H1 (cell line): ENCODE results near the gene CFAP298. TPM values are rescaled to one million over a fixed set of nuclear protein-coding genes. Genes with fewer than 3 reads are reported as not detected.

Experiments
- CTCF ChIA-PET: fragments of 300-600 bp; sonication (Branson Sonifier 250); formaldehyde crosslinking; loops from one replicate; lab custom pipeline; 2021; ENCODE audit not compliant: partially characterized antibody; lab: Charles Lee
- POLR2A ChIA-PET: fragments of 300-600 bp; sonication (Branson Sonifier 250); formaldehyde crosslinking; loops from one replicate; lab custom pipeline; 2021; ENCODE audit warnings: inconsistent platforms; ENCODE audit not compliant: partially characterized antibody; lab: Charles Lee
- DNase-seq, 2 experiments: peaks; one replicate each; pipeline versions ENCODE4 v3.0.0 to v3.0.0-alpha.2; 2010 to 2022; ENCODE audit warnings: low spot score in 2 of 2, low read depth in 1 of 2, mixed read lengths in 1 of 2
- FAIRE-seq: peaks from 2 replicates; lab custom pipeline; 2011; peaks lifted over from hg19 to GRCh38; lab: Jason Lieb, UNC
- H2AFZ ChIP-seq: 2 replicates; pipeline ENCODE4 v1.8.1; 2012; ENCODE audit warnings: low read length, inconsistent platforms
- H2AK5ac ChIP-seq: 2 replicates; pipeline ENCODE4 v1.6.1; 2013; ENCODE audit warnings: low read depth, low read length
- H2BK120ac ChIP-seq: replicated peaks from 2 replicates; pipeline ENCODE3; 2013; ENCODE audit warnings: low read depth, low read length, inconsistent platforms
- H2BK12ac ChIP-seq: 2 replicates; pipeline ENCODE4 v1.6.1; 2013; ENCODE audit warnings: low read depth, low read length
- H2BK15ac ChIP-seq: 2 replicates; pipeline ENCODE4 v1.6.1; 2013; ENCODE audit warnings: low read length
- H2BK20ac ChIP-seq: 2 replicates; pipeline ENCODE4 v1.6.1; 2013; ENCODE audit warnings: low read length
- H2BK5ac ChIP-seq: 2 replicates; pipeline ENCODE4 v1.6.1; 2013; ENCODE audit warnings: low read depth, low read length
- H3K14ac ChIP-seq: 2 replicates; pipeline ENCODE4 v1.6.1; 2013; ENCODE audit warnings: inconsistent platforms; ENCODE audit not compliant: insufficient read length
- H3K18ac ChIP-seq: 2 replicates; pipeline ENCODE4 v1.6.1; 2013; ENCODE audit warnings: low read length; ENCODE audit errors: extremely low read depth
- H3K23ac ChIP-seq: 2 replicates; pipeline ENCODE4 v1.6.1; 2013; ENCODE audit warnings: inconsistent platforms; ENCODE audit not compliant: insufficient read length
- H3K23me2 ChIP-seq: 2 replicates; pipeline ENCODE4 v1.6.1; 2013; ENCODE audit warnings: low read depth, low read length
- H3K27ac ChIP-seq: 2 replicates; pipeline ENCODE4 v1.6.1; 2011; ENCODE audit warnings: low read depth, low read length, inconsistent platforms
- H3K27me3 ChIP-seq, 4 experiments: replicated peaks in 1 of 4; 1 replicate in 1 of 4; 2 replicates in 3 of 4; pipeline versions ENCODE4 v1.6.1 to v1.8.1; 2011 to 2013; ENCODE audit warnings: low read length in 3 of 4, mild to moderate bottlenecking in 3 of 4, inconsistent platforms in 2 of 4, mixed read lengths in 2 of 4, moderate library complexity in 1 of 4; ENCODE audit not compliant: control insufficient read depth in 3 of 4, insufficient read depth in 3 of 4; ENCODE audit errors: extremely low read depth in 1 of 4
- H3K36me3 ChIP-seq, 4 experiments: 2 replicates each; pipeline versions ENCODE4 v1.6.1 to v1.8.1; 2011 to 2013; ENCODE audit warnings: mild to moderate bottlenecking in 4 of 4, low read length in 3 of 4, moderate library complexity in 2 of 4, control low read depth in 1 of 4, inconsistent platforms in 1 of 4; ENCODE audit not compliant: insufficient read depth in 4 of 4, control insufficient read depth in 2 of 4
- H3K4ac ChIP-seq: replicated peaks from 2 replicates; pipeline ENCODE3; 2013; ENCODE audit warnings: low read length, low read depth, mixed read lengths, inconsistent platforms; ENCODE audit not compliant: insufficient read length
- H3K4me1 ChIP-seq, 4 experiments: replicated peaks in 1 of 4; 1 replicate in 1 of 4; 2 replicates in 3 of 4; pipeline versions ENCODE4 v1.6.1 to v1.8.1; 2011 to 2013; ENCODE audit warnings: low read length in 3 of 4, inconsistent platforms in 2 of 4, mixed read lengths in 1 of 4; ENCODE audit not compliant: insufficient read depth in 4 of 4, control insufficient read depth in 3 of 4
- H3K4me2 ChIP-seq, 2 experiments: 2 replicates each; pipeline versions ENCODE4 v1.6.1 to v1.8.1; 2011 to 2013; ENCODE audit warnings: low read depth in 2 of 2, low read length in 2 of 2, control low read depth in 1 of 2, inconsistent platforms in 1 of 2, mild to moderate bottlenecking in 1 of 2; ENCODE audit not compliant: insufficient read depth in 1 of 2
- H3K4me3 ChIP-seq, 4 experiments: fragments of 200-600, 300-600 bp in 1 of 4; sonication (generic), shearing (Covaris generic), sonication (Bioruptor Twin) in 1 of 4; 2 replicates each; pipeline versions ENCODE4 v1.5.1 to v1.8.1; 2011 to 2016; ENCODE audit warnings: low read length in 4 of 4, low read depth in 3 of 4, control low read depth in 2 of 4, inconsistent platforms in 2 of 4, mild to moderate bottlenecking in 2 of 4, mixed read lengths in 1 of 4, moderate library complexity in 1 of 4; ENCODE audit not compliant: insufficient read depth in 2 of 4; ENCODE audit errors: extremely low read depth in 1 of 4
- H3K56ac ChIP-seq: replicated peaks from 2 replicates; pipeline ENCODE3; 2013; ENCODE audit warnings: low read depth, mild to moderate bottlenecking, mixed read lengths, low read length, inconsistent platforms; ENCODE audit not compliant: insufficient read length
- H3K79me1 ChIP-seq: 2 replicates; pipeline ENCODE4 v1.6.1; 2013; ENCODE audit warnings: low read depth, low read length, control low read depth
- H3K79me2 ChIP-seq, 2 experiments: 2 replicates each; pipeline versions ENCODE4 v1.6.1 to v1.8.1; 2012 to 2013; ENCODE audit warnings: low read length in 2 of 2, mild to moderate bottlenecking in 2 of 2, inconsistent platforms in 1 of 2; ENCODE audit not compliant: insufficient read depth in 2 of 2, control insufficient read depth in 1 of 2
- H3K9ac ChIP-seq, 4 experiments: replicated peaks in 1 of 4; 1 replicate in 1 of 4; 2 replicates in 3 of 4; pipeline versions ENCODE4 v1.6.1 to v1.8.1; 2011 to 2013; ENCODE audit warnings: low read depth in 3 of 4, low read length in 3 of 4, control low read depth in 2 of 4, mild to moderate bottlenecking in 2 of 4, moderate library complexity in 2 of 4, inconsistent platforms in 1 of 4; ENCODE audit errors: extremely low read depth in 1 of 4
- H3K9me3 ChIP-seq, 2 experiments: 2 replicates each; pipeline versions ENCODE4 v1.6.1 to v1.8.1; 2012 to 2013; ENCODE audit warnings: mild to moderate bottlenecking in 2 of 2, moderate library complexity in 2 of 2, control low read depth in 1 of 2, inconsistent platforms in 1 of 2, low read depth in 1 of 2, low read length in 1 of 2, mixed read lengths in 1 of 2; ENCODE audit not compliant: insufficient read depth in 2 of 2
- H4K20me1 ChIP-seq, 2 experiments: replicated peaks in 1 of 2; 2 replicates each; pipeline versions ENCODE3 to v1.8.1; 2011 to 2013; ENCODE audit warnings: inconsistent platforms in 2 of 2, low read length in 2 of 2, mild to moderate bottlenecking in 1 of 2; ENCODE audit not compliant: insufficient read depth in 2 of 2, control insufficient read depth in 1 of 2
- H4K5ac ChIP-seq: 2 replicates; pipeline ENCODE4 v1.6.1; 2013; ENCODE audit warnings: low read length, low read depth, mixed read lengths, inconsistent platforms; ENCODE audit not compliant: insufficient read length
- H4K8ac ChIP-seq: 2 replicates; pipeline ENCODE4 v1.8.0; 2013; ENCODE audit warnings: mild to moderate bottlenecking, moderate library complexity, low read length, inconsistent platforms; ENCODE audit not compliant: insufficient read depth; ENCODE audit errors: extremely low read depth
- H4K91ac ChIP-seq: replicated peaks from 2 replicates; pipeline ENCODE3; 2013; ENCODE audit warnings: low read length, mixed read lengths, inconsistent platforms; ENCODE audit not compliant: insufficient read length
- BACH1 ChIP-seq: IDR thresholded peaks from 2 replicates; pipeline ENCODE4 v1.6.1; 2012; ENCODE audit warnings: low read length, improper control_type of control experiment
- CHD2 ChIP-seq: IDR thresholded peaks from 2 replicates; pipeline ENCODE4 v1.6.1; 2012; ENCODE audit warnings: low read length, improper control_type of control experiment
- CREB1 ChIP-seq: IDR thresholded peaks from 2 replicates; pipeline ENCODE4 v1.6.1; 2012; ENCODE audit warnings: inconsistent platforms
- POLR2A ChIP-seq, 2 experiments: IDR thresholded peaks; 1 replicate in 1 of 2; 2 replicates in 1 of 2; pipeline ENCODE4 v1.6.1; 2011; ENCODE audit warnings: low read depth in 2 of 2, low read length in 2 of 2, mild to moderate bottlenecking in 2 of 2; ENCODE audit errors: control extremely low read depth in 1 of 2
- POU5F1 ChIP-seq: IDR thresholded peaks from 2 replicates; pipeline ENCODE4 v1.6.1; 2011; ENCODE audit warnings: low read depth, mild to moderate bottlenecking, low read length, moderate library complexity
- RFX5 ChIP-seq: IDR thresholded peaks from 2 replicates; pipeline ENCODE4 v1.6.1; 2011; ENCODE audit warnings: low read depth, low read length, improper control_type of control experiment, borderline replicate concordance
- RXRA ChIP-seq: IDR thresholded peaks from 2 replicates; pipeline ENCODE4 v1.6.1; 2011; ENCODE audit warnings: low read depth, mild to moderate bottlenecking, low read length, moderate library complexity; ENCODE audit not compliant: insufficient read depth
- SUZ12 ChIP-seq: fragments of 200-600 bp; sonication (generic); IDR thresholded peaks from 2 replicates; pipeline ENCODE4 v1.6.1; 2012; ENCODE audit warnings: mild to moderate bottlenecking, inconsistent platforms, low read length, moderate library complexity, mixed read lengths
- WGBS, 2 experiments: shearing (Covaris generic) in 1 of 2; methylation state at CpG; one replicate each; pipeline versions ENCODE4 v1.1.6 to v1.1.7; 2013 to 2015; ENCODE audit warnings: low lambda C conversion rate in 2 of 2, mixed read lengths in 2 of 2, inconsistent platforms in 1 of 2, low coverage in 1 of 2, missing lambda C conversion rate in 1 of 2; ENCODE audit not compliant: insufficient replicate concordance in 2 of 2, insufficient coverage in 1 of 2, insufficient read length in 1 of 2; ENCODE audit errors: extremely low coverage in 1 of 2, missing lambda C conversion rate in 1 of 2; 5-methylcytosine and 5-hydroxymethylcytosine counted together
- polyA plus RNA-seq, 7 experiments: library from polyadenylated mRNA; depleted of rRNA in 3 of 7; stranded (reverse) in 5 of 7; unstranded in 2 of 7; fragments of >200 nt in 5 of 7; fragments of 200-250 nt in 2 of 7; gene quantifications; 1 replicate in 5 of 7; 2 replicates in 1 of 7; 4 replicates in 1 of 7; pipeline versions ENCODE4 v1.2.1 to v1.2.3, GENCODE V29; 2011 to 2013; ENCODE audit warnings: missing spikeins in 2 of 7, mixed read lengths in 2 of 7
- total RNA-seq: library from RNA; stranded (reverse); fragmentation: NEBNext Ultra II Directional; extraction: Animal tissue kit (Norgen Biotek cat#: 25700); gene quantifications from 2 replicates; pipeline ENCODE4 v1.2.1, GENCODE V29; 2021

CFAP298 gene
- total and polyA plus RNA-seq, 2 of the 8 experiments (the other 6 are each of a cell fraction or from before 2014, with no cell fraction given), result 43.0 to 68.1 TPM

GRCh38 chr21:32574946-32575925 lies 36.9 kb downstream of the CFAP298 start:
- Histone ChIP-seq H3K9me3 (no peaks in the 10 kb centered on the region), H3K27me3 (no peaks in the 10 kb centered on the region), H4K91ac (no peak overlapping the region), H3K23me2 (no peaks in the 10 kb centered on the region), H2AK5ac (no peak overlapping the region), H2AFZ (no peak overlapping the region), H3K4me2 (no peak overlapping the region), H3K23ac (no peak overlapping the region), H3K9ac (no peak overlapping the region), H3K56ac (no peak overlapping the region), H3K14ac (no peak overlapping the region), H2BK20ac (no peak overlapping the region), H2BK5ac (no peak overlapping the region), H3K18ac (0 out of 2 replicates have a peak overlapping the region, but pooled peaks have one; percentile 12), H2BK12ac (no peak overlapping the region), H4K20me1 (no peaks in the 10 kb centered on the region), H4K8ac (no peak overlapping the region), H2BK15ac (no peak overlapping the region), H3K4ac (no peak overlapping the region), H3K27ac (no peak overlapping the region), H3K36me3 (no peaks in the 10 kb centered on the region), H3K79me2 (no peaks in the 10 kb centered on the region), H3K4me3 (no peak overlapping the region), H2BK120ac (no peak overlapping the region), H3K79me1 (no peaks in the 10 kb centered on the region), H4K5ac (no peak overlapping the region), H3K4me1 (peaks cover 0 to 4% (median 0%) of the 10 kb centered on the region in 4 experiments; a peak in 1 of 7 replicates)
- no peak for DNase-seq
- ChIA-PET CTCF (interaction anchor here (0.6 to 10.0 kb wide), 11 partner anchors 12 to 191 kb away, joined by 3 to 112 read pairs (median 15); no protein-coding TSS in a partner anchor), POLR2A (no interaction called here)
- WGBS, 2 experiments, result 89% methylated on average over 26 of the region's 26 CpGs; no CpG with 5 or more reads in 1 of the 2 experiments
- no peak for TF ChIP-seq RFX5
- no peak for TF ChIP-seq RXRA
- TF ChIP-seq CHD2, result no peak
- TF ChIP-seq BACH1, result no peak
- no peak for TF ChIP-seq POU5F1
- TF ChIP-seq POLR2A (IDR thresholded peaks at IDR 0.05; ENCODE audit: control extremely low read depth in 1 of 2, low read depth in 2 of 2, low read length in 2 of 2), result no peak
- no peak for TF ChIP-seq SUZ12
- TF ChIP-seq CREB1, result no peak
- no peak for FAIRE-seq
